ENCODE results near the gene SMG9.

- TF ChIP-seq CTCF (IDR thresholded peaks at IDR 0.05): no peak
- no peak for TF ChIP-seq POLR2AphosphoS5 (IDR thresholded peaks at IDR 0.05)
- no peak for TF ChIP-seq EP300 (IDR thresholded peaks at IDR 0.05)
These were observed 34.3 kb upstream of the SMG9 start for GRCh38 chr19:43789029-43789428.
